ENCODE data around the gene USF1. TPM values are rescaled to one million over a fixed set of nuclear protein-coding genes. Genes with fewer than 3 reads are reported as not detected.
A peak's percentile ranks its signal among the peaks of the same experiment; 100 is the strongest.

USF1 gene
- total and polyA plus RNA-seq, 9 of the 15 experiments (the other 6 are each of a cell fraction or from before 2014, with no cell fraction given), result 7.4 to 60.2 (median 54.2) TPM

DNA sequence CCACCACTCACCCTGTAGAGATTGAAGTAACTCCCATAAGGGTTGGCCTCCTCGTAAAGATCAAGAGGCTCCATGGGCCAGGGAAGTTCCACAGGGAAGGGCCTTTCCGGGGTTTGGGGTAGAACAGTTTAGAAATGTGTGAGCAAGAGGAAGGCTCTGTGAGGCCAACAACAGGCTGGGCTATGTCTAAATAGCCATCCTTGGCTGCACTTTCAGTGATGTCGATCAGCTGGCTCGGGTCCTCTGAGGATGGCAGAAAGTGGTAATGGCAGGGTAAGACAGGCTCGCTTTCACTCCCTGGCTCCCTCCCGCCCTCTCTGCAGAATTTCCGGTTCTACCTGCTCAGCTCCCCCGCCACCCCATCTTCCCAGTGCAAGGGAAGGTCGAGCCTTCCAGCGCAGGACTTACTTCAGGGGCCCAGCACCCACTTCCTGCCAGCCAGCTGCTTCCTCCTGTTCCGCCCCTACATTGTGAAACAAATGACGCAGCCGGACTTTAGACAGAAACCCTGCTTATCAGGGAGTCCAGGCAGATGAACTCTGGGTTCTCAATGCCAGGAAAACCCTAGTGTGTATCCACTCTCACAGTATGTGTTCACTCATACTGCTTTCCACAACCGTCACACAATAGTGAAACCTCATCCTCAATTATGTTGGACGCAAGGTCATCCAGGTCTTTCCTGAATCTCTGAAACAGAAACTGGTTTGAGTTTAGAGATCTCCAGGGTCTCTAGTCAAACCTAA lies 32.1 kb downstream of the USF1 start (continued):
- TF ChIP-seq, protein P1, sequence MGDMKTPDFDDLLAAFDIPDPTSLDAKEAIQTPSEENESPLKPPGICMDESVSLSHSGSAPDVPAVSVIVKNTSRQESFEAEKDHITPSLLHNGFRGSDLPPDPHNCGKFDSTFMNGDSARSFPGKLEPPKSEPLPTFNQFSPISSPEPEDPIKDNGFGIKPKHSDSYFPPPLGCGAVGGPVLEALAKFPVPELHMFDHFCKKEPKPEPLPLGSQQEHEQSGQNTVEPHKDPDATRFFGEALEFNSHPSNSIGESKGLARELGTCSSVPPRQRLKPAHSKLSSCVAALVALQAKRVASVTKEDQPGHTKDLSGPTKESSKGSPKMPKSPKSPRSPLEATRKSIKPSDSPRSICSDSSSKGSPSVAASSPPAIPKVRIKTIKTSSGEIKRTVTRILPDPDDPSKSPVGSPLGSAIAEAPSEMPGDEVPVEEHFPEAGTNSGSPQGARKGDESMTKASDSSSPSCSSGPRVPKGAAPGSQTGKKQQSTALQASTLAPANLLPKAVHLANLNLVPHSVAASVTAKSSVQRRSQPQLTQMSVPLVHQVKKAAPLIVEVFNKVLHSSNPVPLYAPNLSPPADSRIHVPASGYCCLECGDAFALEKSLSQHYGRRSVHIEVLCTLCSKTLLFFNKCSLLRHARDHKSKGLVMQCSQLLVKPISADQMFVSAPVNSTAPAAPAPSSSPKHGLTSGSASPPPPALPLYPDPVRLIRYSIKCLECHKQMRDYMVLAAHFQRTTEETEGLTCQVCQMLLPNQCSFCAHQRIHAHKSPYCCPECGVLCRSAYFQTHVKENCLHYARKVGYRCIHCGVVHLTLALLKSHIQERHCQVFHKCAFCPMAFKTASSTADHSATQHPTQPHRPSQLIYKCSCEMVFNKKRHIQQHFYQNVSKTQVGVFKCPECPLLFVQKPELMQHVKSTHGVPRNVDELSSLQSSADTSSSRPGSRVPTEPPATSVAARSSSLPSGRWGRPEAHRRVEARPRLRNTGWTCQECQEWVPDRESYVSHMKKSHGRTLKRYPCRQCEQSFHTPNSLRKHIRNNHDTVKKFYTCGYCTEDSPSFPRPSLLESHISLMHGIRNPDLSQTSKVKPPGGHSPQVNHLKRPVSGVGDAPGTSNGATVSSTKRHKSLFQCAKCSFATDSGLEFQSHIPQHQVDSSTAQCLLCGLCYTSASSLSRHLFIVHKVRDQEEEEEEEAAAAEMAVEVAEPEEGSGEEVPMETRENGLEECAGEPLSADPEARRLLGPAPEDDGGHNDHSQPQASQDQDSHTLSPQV (IDR thresholded peaks at IDR 0.05), result peak; percentile 92
- TF ChIP-seq, protein P2, sequence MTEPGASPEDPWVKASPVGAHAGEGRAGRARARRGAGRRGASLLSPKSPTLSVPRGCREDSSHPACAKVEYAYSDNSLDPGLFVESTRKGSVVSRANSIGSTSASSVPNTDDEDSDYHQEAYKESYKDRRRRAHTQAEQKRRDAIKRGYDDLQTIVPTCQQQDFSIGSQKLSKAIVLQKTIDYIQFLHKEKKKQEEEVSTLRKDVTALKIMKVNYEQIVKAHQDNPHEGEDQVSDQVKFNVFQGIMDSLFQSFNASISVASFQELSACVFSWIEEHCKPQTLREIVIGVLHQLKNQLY (CRISPR knock-in tag; conservative IDR thresholded peaks at IDR 0.05), result no peak
- TF ChIP-seq STAT5B (CRISPR knock-in tag; IDR thresholded peaks at IDR 0.05), result no peak
- 0 out of 2 replicates have a peak, but pooled peaks have one; percentile 24 for TF ChIP-seq BCL6 (CRISPR knock-in tag; IDR thresholded peaks at IDR 0.05)
- TF ChIP-seq, protein P3, sequence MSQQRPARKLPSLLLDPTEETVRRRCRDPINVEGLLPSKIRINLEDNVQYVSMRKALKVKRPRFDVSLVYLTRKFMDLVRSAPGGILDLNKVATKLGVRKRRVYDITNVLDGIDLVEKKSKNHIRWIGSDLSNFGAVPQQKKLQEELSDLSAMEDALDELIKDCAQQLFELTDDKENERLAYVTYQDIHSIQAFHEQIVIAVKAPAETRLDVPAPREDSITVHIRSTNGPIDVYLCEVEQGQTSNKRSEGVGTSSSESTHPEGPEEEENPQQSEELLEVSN (IDR thresholded peaks at IDR 0.05; ENCODE audit: borderline replicate concordance in 1 of 2, extremely low read depth in 1 of 2, insufficient read depth in 1 of 2, insufficient read length in 1 of 2, low read depth in 1 of 2, low read length in 1 of 2, poor library complexity in 1 of 2, severe bottlenecking in 1 of 2), result peak; percentile 45 to 68
- TF ChIP-seq, protein P4, sequence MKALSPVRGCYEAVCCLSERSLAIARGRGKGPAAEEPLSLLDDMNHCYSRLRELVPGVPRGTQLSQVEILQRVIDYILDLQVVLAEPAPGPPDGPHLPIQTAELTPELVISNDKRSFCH (CRISPR knock-in tag; IDR thresholded peaks at IDR 0.05), result no peak
- TF ChIP-seq, protein P4 (tag; IDR thresholded peaks at IDR 0.05), result no peak; the same call in 1 of the 2 replicates
- no peak for TF ChIP-seq ZNF408 (CRISPR knock-in tag; IDR thresholded peaks at IDR 0.05; ENCODE audit: low read depth)
- TF ChIP-seq, protein P5, sequence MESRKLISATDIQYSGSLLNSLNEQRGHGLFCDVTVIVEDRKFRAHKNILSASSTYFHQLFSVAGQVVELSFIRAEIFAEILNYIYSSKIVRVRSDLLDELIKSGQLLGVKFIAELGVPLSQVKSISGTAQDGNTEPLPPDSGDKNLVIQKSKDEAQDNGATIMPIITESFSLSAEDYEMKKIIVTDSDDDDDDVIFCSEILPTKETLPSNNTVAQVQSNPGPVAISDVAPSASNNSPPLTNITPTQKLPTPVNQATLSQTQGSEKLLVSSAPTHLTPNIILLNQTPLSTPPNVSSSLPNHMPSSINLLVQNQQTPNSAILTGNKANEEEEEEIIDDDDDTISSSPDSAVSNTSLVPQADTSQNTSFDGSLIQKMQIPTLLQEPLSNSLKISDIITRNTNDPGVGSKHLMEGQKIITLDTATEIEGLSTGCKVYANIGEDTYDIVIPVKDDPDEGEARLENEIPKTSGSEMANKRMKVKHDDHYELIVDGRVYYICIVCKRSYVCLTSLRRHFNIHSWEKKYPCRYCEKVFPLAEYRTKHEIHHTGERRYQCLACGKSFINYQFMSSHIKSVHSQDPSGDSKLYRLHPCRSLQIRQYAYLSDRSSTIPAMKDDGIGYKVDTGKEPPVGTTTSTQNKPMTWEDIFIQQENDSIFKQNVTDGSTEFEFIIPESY (CRISPR knock-in tag; IDR thresholded peaks at IDR 0.05), result no peak
- TF ChIP-seq, protein P6, sequence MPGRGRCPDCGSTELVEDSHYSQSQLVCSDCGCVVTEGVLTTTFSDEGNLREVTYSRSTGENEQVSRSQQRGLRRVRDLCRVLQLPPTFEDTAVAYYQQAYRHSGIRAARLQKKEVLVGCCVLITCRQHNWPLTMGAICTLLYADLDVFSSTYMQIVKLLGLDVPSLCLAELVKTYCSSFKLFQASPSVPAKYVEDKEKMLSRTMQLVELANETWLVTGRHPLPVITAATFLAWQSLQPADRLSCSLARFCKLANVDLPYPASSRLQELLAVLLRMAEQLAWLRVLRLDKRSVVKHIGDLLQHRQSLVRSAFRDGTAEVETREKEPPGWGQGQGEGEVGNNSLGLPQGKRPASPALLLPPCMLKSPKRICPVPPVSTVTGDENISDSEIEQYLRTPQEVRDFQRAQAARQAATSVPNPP (IDR thresholded peaks at IDR 0.05; ENCODE audit: borderline replicate concordance, insufficient read depth, insufficient read length), result no peak
- no peak for TF ChIP-seq ZC3H4 (CRISPR knock-in tag; IDR thresholded peaks at IDR 0.05; ENCODE audit: borderline replicate concordance)
- TF ChIP-seq EP300 (IDR thresholded peaks at IDR 0.05; ENCODE audit: low read length), result peak; percentile 93
- peak; percentile 69 for TF ChIP-seq TAF1 (IDR thresholded peaks at IDR 0.05; ENCODE audit: control insufficient read depth, extremely low read depth, insufficient read depth, low read length, severe bottlenecking)
- no peak for TF ChIP-seq SMAD1 (IDR thresholded peaks at IDR 0.05; ENCODE audit: low read depth, low read length, partially characterized antibody)
- TF ChIP-seq, protein P7, sequence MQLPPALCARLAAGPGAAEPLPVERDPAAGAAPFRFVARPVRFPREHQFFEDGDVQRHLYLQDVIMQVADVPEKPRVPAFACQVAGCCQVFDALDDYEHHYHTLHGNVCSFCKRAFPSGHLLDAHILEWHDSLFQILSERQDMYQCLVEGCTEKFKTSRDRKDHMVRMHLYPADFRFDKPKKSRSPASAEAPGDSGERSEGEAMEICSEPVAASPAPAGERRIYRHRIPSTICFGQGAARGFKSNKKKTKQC (CRISPR knock-in tag; IDR thresholded peaks at IDR 0.05), result no peak
